Tibial artery (tissue), 4 donors: ENCODE measurements around the gene WDR82.

Source experiments
- DNase-seq, 2 donors: peaks; one replicate each; pipeline ENCODE4 v3.0.0-alpha.2; 2019
- H3K27ac ChIP-seq, 2 donors: fragments of 200-600 bp; sonication (generic) in 1 of 2; 1 replicate in 1 of 2; 2 replicates in 1 of 2; pipeline ENCODE4 v1.5.1; 2018 to 2019; ENCODE audit warnings: mild to moderate bottlenecking in 1 of 2
- H3K27me3 ChIP-seq, 2 donors: fragments of 200-600 bp; sonication (generic) in 1 of 2; one replicate each; pipeline versions ENCODE4 v1.5.1 to v1.6.0; 2016 to 2019
- H3K36me3 ChIP-seq, 3 donors: fragments of 200-600 bp; sonication (generic) in 2 of 3; one replicate each; pipeline ENCODE4 v1.5.1; 2016 to 2019; ENCODE audit warnings: mild to moderate bottlenecking in 2 of 3
- H3K4me1 ChIP-seq, 4 donors: fragments of 200-600 bp; sonication (generic) in 2 of 4; 1 replicate in 3 of 4; 2 replicates in 1 of 4; pipeline ENCODE4 v1.5.1; 2016 to 2019
- H3K4me3 ChIP-seq, 2 donors: fragments of 200-600 bp; sonication (generic) in 1 of 2; 1 replicate in 1 of 2; 2 replicates in 1 of 2; pipeline ENCODE4 v1.5.1; 2018 to 2019; ENCODE audit warnings: mild to moderate bottlenecking in 2 of 2
- H3K9me3 ChIP-seq, 3 donors: fragments of 200-600 bp; sonication (generic) in 1 of 3; one replicate each; pipeline ENCODE4 v1.5.1; 2016 to 2019
- CTCF ChIP-seq, 2 experiments: fragments of 200-600 bp in 1 of 2; fragments of 450-650 bp in 1 of 2; IDR thresholded peaks; one replicate each; pipeline ENCODE4 v1.5.1; 2017 to 2019; ENCODE audit warnings: antibody characterized with exemption in 2 of 2, mild to moderate bottlenecking in 1 of 2, moderate library complexity in 1 of 2
- intact Hi-C: fragments of 100-400 bp; cut with DNase I; formaldehyde crosslinking; loops from one replicate; pipeline ENCODE4 v1.15.0; 2023; ENCODE audit warnings: low total_unique reads

The WDR82 gene

DNA sequence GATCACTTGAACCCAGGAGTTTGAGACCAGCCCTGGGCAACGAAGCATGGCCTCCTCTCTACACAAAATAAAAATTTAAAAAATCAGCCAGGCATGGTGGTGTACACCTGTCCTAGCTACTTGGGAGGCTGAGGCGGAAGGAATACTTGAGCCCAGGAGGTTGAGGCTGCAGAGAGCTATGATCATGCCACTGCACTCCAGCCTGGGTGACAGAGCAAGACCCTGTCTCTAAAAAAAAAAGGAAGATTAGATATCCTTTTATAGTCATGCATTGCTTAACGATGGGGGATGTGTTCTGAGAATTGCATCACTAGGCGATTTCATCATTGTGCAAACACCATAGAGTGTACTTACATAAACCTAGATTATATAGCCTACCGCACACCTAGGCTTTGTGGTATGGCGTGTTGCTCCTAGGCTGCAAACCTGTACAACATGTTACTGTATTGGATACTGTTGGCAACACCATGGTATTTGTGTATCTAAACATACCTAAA, 67.9 kb downstream of the WDR82 start:
- no peaks in the 10 kb centered on the region for H3K27me3 ChIP-seq
- no peak overlapping the region for H3K4me3 ChIP-seq
- H3K4me1 ChIP-seq: no peaks in the 10 kb centered on the region
- H3K9me3 ChIP-seq: no peaks in the 10 kb centered on the region
- intact Hi-C loops: no loop called here
- H3K27ac ChIP-seq: no peak overlapping the region
- DNase-seq: no peak
- TF ChIP-seq CTCF (IDR thresholded peaks at IDR 0.05): no peak
- peaks cover 82 to 100% (median 97%) of the 10 kb centered on the region in 3 donors for H3K36me3 ChIP-seq

GRCh38 chr3:52210037-52210436, 68.4 kb downstream of the WDR82 start:
- no peak overlapping the region for H3K4me3 ChIP-seq
- H3K4me1 ChIP-seq: no peaks in the 10 kb centered on the region
- no peak overlapping the region for H3K27ac ChIP-seq
- H3K9me3 ChIP-seq: no peaks in the 10 kb centered on the region
- intact Hi-C loops: no loop called here
- no peaks in the 10 kb centered on the region for H3K27me3 ChIP-seq
- no peak for DNase-seq
- TF ChIP-seq CTCF (IDR thresholded peaks at IDR 0.05): no peak
- H3K36me3 ChIP-seq: peaks cover 87 to 100% (median 97%) of the 10 kb centered on the region in 3 donors

DNA sequence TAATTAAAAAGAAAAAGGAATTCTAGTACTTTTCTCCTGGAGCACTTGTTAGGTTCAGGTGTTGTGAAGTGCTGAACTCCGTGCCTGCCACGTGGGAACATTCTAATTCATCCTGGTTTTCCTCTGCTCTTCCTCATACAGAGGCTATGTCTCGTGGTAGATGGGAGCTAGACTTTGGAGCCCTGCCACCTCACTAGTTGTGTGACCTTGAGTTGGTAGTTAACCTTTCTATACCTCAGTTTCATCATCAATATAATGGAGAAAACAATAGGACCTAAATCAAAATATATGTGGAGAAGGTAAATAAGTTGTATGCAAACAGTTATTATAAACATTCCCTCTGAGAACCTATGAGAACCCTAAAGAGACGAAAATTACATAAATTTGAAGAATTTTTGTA, 69.9 kb downstream of the WDR82 start:
- Histone ChIP-seq H3K4me1 (no peaks in the 10 kb centered on the region), H3K27me3 (no peaks in the 10 kb centered on the region), H3K36me3 (peaks cover 95 to 100% (median 97%) of the 10 kb centered on the region in 3 donors), H3K27ac (no peak overlapping the region), H3K9me3 (no peaks in the 10 kb centered on the region), H3K4me3 (no peak overlapping the region)
- intact Hi-C loops: no loop called here
- no peak for TF ChIP-seq CTCF (IDR thresholded peaks at IDR 0.05)
- no peak for DNase-seq

- Histone ChIP-seq H3K27me3 (no peaks in the 10 kb centered on the region), H3K9me3 (no peaks in the 10 kb centered on the region), H3K36me3 (peaks cover 82 to 95% (median 89%) of the 10 kb centered on the region in 3 donors), H3K4me3 (no peak overlapping the region), H3K27ac (no peak overlapping the region), H3K4me1 (no peaks in the 10 kb centered on the region)
- no peak for TF ChIP-seq CTCF (IDR thresholded peaks at IDR 0.05)
- intact Hi-C loops: no loop called here
- no peak for DNase-seq
Observed at GRCh38 chr3:52205727-52206372, 72.6 kb downstream of the WDR82 start.
